CD4-positive, alpha-beta T cell treated with Interleukin-1 beta for 1 hour (primary cell): ENCODE data around the gene CACNA2D3.

Experiments
- DNase-seq, 2 donors: peaks; one replicate each; pipeline ENCODE4 v3.0.0-alpha.2; 2020 to 2022

CACNA2D3 gene

GRCh38 chr3:54835701-54836100 is 713.3 kb downstream of the CACNA2D3 start:
- DNase-seq, result no peak

DNA sequence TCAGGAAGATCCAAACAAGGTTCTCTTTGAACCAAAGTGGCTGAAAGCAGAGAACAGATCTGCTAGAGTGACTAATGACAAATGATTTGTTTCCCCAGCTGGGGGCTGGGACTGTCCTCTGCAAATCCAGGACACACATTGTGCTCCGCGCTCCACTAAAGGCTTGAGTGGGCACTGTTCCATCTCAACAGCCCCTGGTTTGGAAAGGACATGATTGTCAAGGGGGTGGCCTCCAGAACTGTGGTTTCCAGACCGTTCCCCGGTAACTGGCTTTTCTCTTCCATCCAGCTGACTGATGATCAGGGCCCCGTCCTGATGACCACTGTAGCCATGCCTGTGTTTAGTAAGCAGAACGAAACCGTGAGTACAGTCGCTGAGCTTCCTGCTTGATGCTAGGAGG is 714.5 kb downstream of the CACNA2D3 start:
- no peak for DNase-seq

DNA sequence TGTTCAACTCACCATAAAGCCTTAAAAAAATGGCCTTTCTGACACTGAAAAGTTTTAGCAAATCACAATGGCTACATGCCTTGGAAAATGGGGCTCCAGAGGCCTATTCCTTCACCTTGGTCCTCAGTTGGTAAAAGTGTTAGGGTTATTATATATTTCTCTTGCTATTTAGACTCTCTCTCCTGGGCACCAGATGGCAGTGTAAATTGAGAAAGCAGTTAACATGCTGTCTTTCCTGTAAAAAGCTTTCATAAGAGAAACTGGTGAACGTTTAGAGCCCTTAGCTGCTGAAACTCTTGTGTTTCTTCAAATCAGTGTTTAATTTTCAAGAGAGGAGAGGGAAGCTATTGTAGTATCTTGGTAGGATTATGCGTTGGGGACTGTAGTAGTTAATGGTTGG is 715.6 kb downstream of the CACNA2D3 start:
- no peak for DNase-seq

DNA sequence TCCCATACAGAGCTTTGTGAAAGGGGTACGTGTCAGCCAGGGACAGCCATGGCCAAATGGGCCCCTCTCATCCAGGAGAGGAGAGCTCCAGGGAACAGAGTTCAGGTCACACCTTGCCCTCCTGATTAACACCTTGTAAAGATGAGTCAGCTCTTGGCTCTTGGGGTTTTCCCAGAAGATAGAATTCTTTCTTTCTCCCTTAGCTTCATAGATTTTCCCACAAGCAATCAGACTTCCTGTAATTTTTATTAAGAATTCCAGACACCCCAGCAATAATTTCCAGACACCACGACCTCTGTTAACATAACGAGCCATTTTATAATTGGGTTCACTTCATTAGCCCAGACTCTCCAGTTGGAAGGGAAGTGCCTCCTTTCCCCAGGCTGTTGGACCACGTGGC is 719.1 kb downstream of the CACNA2D3 start:
- DNase-seq, result no peak

DNA sequence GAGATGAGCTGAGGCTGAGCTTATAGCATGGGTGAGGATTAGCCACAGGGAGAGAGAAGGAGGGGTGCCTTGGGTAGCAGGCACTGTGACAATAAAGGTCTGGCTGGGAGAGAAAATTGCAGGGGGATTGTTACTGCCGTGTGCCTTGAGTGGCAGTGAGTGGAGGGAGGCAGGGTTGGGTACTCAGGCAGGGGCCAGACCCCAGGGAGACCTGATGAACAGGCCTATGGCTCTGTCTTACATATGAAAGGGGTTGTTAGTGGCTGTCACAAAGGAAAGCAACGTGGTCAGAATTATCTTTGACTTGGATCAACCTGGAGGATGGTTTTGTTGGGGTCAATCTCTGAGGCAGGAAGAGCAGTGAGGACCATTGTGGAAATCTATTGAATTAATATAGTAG is 721.0 kb downstream of the CACNA2D3 start:
- DNase-seq, result no peak

- no peak for DNase-seq
These were observed 721.9 kb downstream of the CACNA2D3 start for GRCh38 chr3:54844211-54844610.

DNA sequence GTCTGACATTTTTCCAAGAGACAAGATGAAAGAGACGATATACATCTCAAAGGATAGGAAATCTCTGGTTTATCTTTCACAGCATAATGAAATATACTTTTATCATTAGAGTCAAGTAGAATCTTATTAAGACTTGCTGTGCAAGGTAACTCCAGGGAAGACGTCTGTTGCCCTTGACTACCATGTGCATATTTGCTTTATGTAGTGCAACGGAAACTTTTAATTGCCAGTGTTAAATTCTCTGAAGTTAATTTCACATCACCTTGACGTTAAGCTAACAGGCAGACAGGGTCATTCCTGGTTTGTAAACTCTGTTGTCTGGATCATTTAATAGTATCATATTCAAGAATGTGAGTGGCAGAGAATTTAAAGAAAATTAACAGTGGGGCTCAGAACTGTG is 722.7 kb downstream of the CACNA2D3 start:
- DNase-seq, result no peak

DNA sequence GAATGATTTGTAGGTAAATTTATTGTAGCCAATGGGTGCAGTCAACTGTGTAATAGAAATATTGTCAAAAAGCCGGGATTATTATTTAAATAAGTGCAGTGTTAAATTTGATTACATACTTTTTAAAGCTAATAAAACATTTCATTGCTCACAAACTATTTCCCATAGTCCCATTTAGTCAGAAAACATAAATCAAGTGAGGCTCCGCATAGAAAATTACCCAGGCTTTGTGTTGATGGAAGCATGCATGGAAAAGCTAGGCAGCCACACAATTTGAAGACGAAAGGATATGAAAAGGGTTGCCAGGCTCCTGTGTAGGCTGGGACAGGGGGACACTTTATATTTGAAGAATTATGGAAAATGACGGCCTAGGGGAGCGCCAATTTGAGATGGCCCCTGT is 723.2 kb downstream of the CACNA2D3 start:
- no peak for DNase-seq

GRCh38 chr3:54846119-54846518 is 723.8 kb downstream of the CACNA2D3 start:
- DNase-seq, result no peak

- no peak for DNase-seq
These were observed 725.0 kb downstream of the CACNA2D3 start for GRCh38 chr3:54847361-54847760.

DNA sequence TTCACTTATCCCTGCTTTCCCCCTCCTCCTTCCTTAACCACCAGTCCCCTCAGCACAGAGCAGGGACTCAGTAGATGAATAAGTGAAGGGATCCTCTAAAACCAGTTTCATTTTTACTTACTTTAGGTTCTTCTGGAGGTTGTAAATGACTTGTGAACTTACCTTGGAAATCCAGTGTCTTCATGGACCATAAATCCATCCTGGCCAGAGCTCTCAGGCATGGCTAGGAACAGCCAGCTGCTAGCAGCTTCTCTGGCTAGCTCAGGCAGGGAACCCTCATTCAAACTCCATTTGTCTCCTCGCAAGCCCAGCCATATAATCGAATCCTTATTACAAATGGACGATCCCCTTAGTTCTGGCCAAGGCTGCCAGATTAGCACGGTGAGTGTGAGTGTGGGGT is 727.0 kb downstream of the CACNA2D3 start:
- no peak for DNase-seq

DNA sequence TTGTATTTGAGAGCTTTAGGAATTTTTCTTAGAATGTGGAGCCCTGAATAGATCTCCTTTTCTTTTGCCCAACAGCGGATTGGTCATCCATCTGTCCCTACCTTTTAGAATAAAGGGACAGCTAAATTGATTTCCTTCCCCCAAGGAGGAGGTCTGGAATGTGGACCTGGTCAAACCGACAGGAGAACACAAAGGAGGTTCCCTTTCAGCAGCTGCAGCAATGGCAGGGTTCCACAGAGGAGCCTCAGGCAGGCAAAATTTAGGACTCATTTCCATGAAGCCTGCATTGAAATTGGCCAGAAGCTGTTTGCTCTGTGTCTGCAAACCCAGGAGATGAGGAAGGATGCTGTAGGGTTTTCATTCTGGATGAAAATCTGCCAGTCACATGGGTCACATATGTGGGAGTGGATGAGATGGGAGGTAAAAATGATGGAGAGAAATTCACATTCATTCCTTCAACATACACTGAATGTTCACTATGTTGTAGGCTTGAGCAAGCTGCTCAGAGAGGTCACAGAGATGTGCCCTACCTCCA is 728.2 kb downstream of the CACNA2D3 start:
- no peak for DNase-seq

- peak; percentile 4 to 28 for DNase-seq
These were observed 731.4 kb downstream of the CACNA2D3 start for GRCh38 chr3:54853573-54854404.

GRCh38 chr3:54856271-54856670 is 733.9 kb downstream of the CACNA2D3 start:
- no peak for DNase-seq

- no peak for DNase-seq
These were observed 735.0 kb downstream of the CACNA2D3 start for GRCh38 chr3:54857343-54857742.

- DNase-seq, result no peak
These were observed 735.9 kb downstream of the CACNA2D3 start for GRCh38 chr3:54858093-54858785.

DNA sequence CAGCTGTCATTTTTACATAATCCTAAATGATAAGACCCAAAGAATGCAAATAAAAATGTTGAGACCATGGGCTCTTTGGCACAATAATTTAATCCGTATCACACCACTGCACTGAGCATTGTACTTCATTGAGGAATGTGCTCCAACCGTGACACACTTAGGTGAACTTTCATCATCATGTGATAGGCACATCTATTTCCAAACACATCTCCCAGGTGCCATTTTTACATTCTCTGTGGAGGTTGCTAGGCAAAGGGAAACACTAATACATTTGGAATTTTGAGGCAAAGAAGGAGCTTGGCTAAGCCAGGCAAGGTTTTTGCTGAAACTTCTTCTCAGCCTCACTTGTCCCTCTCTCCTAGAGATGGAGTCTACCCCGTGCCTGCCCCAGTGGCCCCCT is 736.8 kb downstream of the CACNA2D3 start:
- DNase-seq, result no peak

- DNase-seq, result no peak
These were observed 739.1 kb downstream of the CACNA2D3 start for GRCh38 chr3:54861248-54862067.

- no peak for DNase-seq
These were observed 740.2 kb downstream of the CACNA2D3 start for GRCh38 chr3:54862526-54862925.

DNA sequence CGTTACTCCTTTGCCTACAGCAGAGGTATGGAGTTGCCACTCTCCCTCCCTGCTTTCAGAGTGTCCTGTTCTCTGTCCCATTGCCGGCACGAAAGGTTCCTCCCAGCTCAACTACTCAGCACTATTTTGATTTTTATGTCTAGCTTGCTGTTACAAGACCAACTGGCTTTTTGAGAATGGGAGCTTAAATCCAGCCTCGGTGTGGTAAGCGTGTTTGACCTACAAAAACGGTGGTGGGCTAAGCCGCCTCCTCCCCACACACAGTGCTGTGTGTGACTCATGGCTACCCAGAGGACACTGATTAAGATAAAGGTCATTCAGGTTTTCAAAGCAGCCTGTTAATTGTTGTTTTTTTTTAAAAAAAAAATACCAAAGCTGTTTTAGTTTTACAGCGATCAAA is 741.0 kb downstream of the CACNA2D3 start:
- no peak for DNase-seq

DNA sequence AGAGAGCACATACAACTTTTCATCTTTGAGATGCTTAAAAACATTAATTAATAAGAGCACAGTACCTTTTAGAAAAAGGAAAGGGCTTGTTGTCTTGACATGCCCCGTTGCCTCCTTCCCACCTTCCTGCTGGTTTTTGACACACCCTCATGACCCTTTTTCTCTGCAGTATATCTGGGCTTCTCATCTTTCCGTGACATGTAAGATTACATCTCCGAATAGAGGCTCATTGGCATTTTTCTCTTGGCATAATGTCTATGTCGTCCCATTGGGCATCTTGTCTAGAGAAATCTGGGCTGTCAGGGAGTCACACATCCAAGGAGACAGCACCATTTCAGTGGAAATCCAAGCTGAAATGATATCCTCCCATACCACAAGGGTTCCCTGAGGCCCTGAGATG is 741.4 kb downstream of the CACNA2D3 start:
- DNase-seq, result no peak

- no peak for DNase-seq
These were observed 743.0 kb downstream of the CACNA2D3 start for GRCh38 chr3:54865316-54865715.

- no peak for DNase-seq
These were observed 743.9 kb downstream of the CACNA2D3 start for GRCh38 chr3:54866251-54866650.
